ENCODE data around the gene ASIC4.

The ASIC4 gene

DNA sequence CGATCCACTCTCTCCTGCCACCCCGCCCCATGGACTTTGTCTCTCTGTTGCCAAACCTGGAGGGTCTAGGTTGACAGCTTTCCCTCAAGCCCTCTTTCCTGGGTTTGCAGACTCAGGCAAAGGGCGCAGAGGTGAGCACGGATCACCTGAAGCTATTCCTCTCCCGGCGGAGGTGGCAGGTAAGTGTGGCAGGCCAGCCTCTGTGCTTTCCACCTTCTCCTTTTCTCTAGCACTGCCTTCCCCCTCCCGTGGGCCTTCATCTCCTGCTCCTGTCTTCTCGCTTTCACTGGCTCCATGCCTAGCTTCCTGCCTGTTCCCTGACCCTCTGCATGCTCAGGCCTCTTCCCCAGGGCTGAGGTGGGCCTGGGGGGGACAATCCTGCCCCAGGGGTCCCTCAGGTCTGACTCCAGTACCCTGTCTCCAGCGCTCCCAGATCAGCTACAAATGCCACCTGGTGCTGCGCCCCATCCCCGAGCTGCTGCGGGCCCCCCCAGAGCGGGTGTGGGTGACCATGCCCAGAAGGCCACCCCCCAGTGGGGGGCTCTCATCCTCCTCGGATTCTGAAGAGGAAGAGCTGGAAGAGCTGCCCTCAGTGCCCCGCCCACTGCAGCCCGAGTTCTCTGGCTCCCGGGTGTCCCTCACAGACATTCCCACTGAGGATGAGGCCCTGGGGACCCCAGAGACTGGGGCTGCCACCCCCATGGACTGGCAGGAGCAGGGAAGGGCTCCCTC lies 31.4 kb upstream of the ASIC4 start:
- DNase-seq (ENCODE audit: low read depth in 2 of 2): no peak

DNA sequence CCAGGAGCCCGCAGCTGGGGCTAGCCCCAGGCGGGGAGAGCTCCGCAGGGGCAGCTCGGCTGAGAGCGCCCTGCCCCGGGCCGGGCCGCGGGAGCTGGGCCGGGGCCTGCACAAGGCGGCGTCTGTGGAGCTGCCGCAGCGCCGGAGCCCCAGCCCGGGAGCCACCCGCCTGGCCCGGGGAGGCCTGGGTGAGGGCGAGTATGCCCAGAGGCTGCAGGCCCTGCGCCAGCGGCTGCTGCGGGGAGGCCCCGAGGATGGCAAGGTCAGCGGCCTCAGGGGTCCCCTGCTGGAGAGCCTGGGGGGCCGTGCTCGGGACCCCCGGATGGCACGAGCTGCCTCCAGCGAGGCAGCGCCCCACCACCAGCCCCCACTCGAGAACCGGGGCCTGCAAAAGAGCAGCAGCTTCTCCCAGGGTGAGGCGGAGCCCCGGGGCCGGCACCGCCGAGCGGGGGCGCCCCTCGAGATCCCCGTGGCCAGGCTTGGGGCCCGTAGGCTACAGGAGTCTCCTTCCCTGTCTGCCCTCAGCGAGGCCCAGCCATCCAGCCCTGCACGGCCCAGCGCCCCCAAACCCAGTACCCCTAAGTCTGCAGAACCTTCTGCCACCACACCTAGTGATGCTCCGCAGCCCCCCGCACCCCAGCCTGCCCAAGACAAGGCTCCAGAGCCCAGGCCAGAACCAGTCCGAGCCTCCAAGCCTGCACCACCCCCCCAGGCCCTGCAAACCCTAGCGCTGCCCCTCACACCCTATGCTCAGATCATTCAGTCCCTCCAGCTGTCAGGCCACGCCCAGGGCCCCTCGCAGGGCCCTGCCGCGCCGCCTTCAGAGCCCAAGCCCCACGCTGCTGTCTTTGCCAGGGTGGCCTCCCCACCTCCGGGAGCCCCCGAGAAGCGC lies 30.6 kb upstream of the ASIC4 start:
- no peak for DNase-seq (ENCODE audit: low read depth in 2 of 2)

DNA sequence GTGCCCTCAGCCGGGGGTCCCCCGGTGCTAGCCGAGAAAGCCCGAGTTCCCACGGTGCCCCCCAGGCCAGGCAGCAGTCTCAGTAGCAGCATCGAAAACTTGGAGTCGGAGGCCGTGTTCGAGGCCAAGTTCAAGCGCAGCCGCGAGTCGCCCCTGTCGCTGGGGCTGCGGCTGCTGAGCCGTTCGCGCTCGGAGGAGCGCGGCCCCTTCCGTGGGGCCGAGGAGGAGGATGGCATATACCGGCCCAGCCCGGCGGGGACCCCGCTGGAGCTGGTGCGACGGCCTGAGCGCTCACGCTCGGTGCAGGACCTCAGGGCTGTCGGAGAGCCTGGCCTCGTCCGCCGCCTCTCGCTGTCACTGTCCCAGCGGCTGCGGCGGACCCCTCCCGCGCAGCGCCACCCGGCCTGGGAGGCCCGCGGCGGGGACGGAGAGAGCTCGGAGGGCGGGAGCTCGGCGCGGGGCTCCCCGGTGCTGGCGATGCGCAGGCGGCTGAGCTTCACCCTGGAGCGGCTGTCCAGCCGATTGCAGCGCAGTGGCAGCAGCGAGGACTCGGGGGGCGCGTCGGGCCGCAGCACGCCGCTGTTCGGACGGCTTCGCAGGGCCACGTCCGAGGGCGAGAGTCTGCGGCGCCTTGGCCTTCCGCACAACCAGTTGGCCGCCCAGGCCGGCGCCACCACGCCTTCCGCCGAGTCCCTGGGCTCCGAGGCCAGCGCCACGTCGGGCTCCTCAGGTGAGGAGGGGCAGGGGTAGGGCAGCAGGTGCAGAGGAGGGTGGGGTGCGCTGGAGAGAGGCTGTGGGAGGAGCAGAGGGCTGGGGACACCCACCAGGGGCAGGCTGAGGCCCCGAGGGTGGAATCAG lies 29.7 kb upstream of the ASIC4 start:
- DNase-seq (ENCODE audit: low read depth in 2 of 2): no peak

DNA sequence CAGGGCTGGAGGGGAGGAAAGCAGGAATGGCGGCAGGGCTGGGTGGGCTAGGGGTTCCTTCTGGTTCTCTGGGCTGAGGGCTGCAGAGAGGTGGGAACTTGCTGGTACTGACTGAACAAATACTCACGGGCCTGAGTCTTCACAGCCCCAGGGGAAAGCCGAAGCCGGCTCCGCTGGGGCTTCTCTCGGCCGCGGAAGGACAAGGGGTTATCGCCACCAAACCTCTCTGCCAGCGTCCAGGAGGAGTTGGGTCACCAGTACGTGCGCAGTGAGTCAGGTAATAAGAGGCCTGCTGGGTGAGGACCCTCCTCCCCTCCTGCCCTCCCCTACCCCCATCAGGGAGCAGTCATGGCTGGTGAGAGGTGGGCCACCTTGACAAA lies 29.1 kb upstream of the ASIC4 start:
- DNase-seq (ENCODE audit: low read depth in 2 of 2): no peak

DNA sequence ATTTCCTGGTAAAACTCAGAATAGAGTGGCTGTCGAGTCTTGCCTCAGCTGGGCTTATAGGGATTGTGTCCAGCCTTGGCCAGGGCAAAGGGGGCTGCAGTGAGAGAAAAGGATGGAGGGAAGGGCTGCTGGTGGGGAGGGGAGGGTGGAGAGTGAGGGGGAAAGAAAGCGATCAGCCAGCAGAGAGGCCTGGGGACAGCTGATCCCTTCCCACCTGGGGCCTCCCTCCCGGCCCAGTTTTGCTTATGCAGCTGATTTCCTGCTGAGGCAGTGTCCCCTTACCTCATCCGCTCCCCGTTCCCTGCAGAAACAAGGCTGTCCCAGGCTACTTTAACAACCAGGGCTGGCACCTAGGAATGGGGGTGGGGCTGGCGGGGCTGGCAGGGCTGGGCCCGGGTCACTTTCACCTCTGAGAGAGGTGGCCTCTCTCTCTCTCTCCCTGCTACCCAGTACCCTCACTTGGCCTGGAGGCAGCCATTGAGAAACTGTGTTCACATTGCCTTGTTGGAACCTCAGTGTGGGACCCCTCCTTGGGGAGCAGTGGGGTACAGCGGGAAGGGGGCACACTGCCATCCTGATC lies 27.8 kb upstream of the ASIC4 start:
- DNase-seq (ENCODE audit: low read depth in 2 of 2): no peak

DNA sequence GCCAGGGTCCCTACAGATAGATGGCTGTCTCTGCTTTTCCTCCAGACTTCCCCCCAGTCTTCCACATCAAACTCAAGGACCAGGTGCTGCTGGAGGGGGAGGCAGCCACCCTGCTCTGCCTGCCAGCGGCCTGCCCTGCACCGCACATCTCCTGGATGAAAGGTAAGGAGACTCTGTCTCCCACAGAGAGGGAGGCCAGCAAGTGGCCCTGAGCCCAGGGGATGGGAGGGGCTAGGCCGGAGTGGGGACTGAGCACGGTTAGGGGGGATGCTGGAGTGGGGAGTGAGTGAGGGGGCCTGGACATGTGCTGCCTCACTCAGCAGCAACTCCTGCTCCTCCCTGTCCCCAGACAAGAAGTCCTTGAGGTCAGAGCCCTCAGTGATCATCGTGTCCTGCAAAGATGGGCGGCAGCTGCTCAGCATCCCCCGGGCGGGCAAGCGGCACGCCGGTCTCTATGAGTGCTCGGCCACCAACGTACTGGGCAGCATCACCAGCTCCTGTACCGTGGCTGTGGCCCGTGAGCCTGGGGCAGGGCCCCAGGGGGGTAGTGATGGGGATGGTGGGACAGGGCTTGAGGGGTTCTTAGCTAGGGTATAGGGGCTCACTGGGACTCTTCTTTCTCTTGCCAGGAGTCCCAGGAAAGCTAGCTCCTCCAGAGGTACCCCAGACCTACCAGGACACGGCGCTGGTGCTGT lies 26.0 kb upstream of the ASIC4 start:
- no peak for DNase-seq (ENCODE audit: low read depth in 2 of 2)

DNA sequence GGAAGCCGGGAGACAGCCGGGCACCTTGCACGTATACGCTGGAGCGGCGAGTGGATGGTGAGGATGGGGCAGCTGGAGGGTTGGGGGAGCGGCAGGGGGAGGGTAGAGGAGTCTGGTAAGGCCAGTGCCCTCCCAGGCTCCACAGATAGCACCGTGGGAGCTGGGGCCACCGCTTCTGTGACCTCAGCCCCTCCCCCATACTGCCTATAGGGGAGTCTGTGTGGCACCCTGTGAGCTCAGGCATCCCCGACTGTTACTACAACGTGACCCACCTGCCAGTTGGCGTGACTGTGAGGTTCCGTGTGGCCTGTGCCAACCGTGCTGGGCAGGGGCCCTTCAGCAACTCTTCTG lies 25.5 kb upstream of the ASIC4 start:
- no peak for DNase-seq (ENCODE audit: low read depth in 2 of 2)

DNA sequence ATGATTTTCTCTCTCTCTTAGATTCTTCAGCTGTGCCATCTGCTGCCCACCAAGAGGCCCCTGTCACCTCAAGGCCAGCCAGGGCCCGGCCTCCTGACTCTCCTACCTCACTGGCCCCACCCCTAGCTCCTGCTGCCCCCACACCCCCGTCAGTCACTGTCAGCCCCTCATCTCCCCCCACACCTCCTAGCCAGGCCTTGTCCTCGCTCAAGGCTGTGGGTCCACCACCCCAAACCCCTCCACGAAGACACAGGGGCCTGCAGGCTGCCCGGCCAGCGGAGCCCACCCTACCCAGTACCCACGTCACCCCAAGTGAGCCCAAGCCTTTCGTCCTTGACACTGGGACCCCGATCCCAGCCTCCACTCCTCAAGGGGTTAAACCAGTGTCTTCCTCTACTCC lies 25.0 kb upstream of the ASIC4 start:
- DNase-seq (ENCODE audit: low read depth in 2 of 2): no peak

DNA sequence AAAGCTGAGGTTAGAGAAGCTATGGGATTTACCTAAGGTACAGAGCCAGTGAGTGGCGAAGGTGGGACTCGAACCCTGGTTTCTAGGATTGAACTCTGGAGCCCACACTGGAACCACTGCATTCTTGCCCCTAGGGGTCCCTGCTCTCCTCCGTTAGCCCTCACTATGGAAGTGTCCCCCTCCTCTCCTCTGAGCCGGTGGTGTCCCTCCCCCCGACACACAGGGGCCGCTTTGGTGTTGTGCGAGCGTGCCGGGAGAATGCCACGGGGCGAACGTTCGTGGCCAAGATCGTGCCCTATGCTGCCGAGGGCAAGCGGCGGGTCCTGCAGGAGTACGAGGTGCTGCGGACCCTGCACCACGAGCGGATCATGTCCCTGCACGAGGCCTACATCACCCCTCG lies 24.1 kb upstream of the ASIC4 start:
- DNase-seq (ENCODE audit: low read depth in 2 of 2): no peak

DNA sequence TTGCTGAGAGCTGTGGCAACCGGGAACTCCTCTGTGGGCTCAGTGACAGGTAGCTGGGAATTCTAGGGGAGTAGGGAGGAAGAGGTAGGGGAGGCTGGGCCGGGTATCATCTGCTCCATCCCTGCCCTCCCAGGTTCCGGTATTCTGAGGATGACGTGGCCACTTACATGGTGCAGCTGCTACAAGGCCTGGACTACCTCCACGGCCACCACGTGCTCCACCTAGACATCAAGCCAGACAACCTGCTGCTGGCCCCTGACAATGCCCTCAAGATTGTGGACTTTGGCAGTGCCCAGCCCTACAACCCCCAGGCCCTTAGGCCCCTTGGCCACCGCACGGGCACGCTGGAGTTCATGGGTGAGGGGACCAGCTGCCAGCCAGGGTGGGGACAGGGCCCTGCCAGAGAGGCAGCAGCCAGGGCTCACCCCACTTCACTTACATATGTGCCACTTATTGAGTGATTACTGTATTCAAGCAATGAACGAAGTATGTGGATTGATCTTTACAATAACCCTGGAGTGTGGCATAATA lies 23.6 kb upstream of the ASIC4 start:
- no peak for DNase-seq (ENCODE audit: low read depth in 2 of 2)

DNA sequence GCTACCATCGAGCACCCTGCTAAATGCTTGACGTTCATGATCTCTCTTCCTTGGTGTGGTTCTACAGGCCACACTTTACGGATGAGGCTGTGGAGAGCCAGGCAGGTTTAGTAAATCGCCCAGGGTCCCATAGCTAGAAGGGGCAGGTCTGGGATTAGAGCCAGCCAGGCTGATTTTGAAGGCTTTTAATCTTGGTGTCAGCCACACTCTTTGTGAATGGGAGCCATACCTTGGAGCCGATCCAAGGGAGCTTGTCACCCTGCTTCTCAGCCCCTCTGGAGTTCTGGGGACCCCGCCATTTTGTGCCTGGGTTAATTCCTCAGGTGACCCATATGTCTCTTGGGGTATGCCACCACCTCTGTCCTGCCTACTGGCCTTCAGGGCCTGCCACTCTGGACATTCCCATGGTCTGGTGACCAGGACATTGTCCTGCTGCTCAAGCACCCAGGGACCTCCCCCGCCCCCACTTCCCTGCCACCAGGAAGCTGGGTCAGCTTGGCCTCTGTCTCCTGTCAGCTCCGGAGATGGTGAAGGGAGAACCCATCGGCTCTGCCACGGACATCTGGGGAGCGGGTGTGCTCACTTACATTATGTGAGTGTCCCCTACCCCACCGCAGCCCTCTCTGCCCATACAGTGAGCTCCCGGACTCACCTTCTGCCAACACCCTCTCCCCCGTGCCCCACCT lies 22.9 kb upstream of the ASIC4 start:
- DNase-seq (ENCODE audit: low read depth in 2 of 2): no peak

DNA sequence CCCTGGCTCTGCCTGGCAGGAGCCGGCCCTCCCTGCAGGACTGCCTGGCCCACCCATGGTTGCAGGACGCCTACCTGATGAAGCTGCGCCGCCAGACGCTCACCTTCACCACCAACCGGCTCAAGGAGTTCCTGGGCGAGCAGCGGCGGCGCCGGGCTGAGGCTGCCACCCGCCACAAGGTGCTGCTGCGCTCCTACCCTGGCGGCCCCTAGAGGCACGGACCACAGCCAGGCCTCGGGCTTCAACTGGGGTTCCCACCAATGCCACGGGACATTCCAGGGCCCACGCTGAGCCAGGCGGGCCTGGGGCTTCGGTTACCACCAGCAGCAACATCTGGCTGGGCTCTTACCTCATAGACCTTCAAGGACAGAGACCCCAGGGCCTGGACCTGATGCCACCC lies 21.7 kb upstream of the ASIC4 start:
- DNase-seq (ENCODE audit: low read depth in 2 of 2): no peak

DNA sequence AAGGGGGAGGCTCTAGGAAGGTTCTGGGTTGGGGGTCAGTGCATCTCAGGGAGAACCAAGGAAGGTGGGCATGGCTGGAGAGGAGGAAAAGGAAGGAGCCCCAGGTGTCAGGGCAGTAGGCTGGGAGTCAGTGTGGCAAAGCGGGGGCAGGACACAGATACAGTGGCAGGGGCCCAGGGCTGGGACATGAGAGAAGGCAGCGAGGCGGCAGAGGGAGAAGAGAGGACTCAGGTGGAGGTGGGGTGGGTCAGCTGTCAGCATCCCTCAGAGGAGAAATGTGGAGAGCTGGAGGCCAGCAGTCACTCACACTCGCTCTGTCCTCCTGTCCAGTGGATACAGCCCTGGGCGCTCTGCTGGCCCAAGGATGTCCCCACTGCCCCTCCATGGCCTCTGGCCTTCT lies 21.2 kb upstream of the ASIC4 start:
- no peak for DNase-seq (ENCODE audit: low read depth in 2 of 2)

DNA sequence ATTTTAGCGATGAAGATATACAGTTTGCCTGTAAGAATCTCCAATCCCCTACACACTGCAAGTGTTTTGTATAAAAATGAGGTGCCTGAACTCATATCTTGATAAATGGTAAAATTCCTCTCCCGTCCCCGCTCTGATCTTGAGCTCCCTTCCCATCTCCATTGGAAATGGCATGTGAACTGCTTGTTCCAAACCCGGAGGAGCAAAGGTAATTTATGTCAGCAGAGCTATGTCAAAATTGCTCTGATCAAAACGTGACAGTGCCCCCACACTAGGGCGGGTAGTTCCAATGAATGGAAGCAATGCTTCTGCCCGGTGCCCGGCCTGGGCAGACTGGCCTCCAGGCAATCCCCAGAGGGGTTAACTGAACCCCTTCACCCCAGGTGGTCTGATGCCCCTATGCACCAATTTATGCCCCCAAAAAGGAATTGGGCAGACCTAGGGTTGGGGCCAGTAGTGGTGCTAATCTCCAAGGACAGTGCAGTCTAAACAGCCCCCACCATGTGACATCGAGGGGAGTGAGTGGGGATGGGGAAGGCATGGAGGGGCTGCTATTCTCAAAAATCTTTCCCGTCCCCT lies 19.2 kb upstream of the ASIC4 start:
- no peak for DNase-seq (ENCODE audit: low read depth in 2 of 2)

DNA sequence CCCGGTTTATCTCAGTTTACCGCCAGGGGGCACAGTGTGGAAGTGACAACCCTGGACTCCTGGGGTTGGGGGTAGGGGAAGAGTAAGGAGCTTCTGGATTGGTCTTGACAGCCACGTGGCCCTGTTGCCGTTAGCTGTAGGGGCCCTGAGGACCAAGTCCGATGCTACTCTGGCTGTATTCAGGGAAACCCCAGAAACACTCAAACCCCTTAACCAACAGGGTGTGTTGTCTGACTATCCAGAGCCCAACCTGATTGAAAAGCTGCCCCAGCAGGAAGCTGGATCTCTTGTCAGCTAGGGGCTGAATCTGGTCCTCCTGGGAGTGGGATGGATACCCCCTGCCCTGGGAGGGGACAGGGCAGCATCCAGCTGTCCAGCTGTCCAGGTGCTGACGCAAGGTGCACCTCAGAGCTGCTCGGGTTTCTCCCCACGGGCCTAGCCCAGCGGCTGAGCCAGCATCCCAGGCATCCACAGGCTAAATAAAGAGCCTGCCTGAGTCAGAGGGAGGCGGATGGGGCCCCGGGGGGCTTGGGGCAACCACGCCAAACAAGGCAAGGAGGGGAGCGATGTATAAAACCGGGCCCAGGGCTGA lies 18.7 kb upstream of the ASIC4 start:
- DNase-seq (ENCODE audit: low read depth in 2 of 2): peak in 1 of 2 experiments; percentile 55

DNA sequence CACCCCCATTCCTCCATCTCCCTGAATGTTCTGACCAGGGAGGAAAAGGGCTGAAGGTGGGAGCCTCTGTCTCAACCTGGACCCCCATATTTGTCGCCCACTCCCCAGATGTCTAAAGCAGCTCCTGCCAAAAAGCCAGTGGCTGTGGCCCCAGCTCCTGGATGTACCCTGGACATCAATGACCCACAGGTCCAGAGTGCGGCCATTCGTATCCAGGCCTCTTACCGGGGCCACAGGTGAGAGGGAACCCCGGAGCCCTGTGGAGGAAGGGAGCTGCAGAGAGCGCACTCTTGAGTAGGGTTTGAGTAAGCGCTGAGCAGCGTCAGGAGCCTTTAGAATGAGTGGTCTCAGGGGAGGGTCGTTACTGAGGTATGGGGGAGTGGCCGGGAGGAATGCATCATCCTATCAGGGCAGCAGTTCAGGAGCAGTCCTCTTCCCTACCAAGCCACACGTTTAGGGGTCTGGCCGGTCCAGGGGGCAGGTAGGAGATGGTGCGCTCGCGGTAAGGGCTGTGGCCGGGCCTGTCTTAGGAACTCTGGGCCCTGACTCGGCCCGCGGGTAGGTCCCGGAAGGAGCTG lies 17.9 kb upstream of the ASIC4 start:
- DNase-seq (ENCODE audit: low read depth in 2 of 2): no peak

DNA sequence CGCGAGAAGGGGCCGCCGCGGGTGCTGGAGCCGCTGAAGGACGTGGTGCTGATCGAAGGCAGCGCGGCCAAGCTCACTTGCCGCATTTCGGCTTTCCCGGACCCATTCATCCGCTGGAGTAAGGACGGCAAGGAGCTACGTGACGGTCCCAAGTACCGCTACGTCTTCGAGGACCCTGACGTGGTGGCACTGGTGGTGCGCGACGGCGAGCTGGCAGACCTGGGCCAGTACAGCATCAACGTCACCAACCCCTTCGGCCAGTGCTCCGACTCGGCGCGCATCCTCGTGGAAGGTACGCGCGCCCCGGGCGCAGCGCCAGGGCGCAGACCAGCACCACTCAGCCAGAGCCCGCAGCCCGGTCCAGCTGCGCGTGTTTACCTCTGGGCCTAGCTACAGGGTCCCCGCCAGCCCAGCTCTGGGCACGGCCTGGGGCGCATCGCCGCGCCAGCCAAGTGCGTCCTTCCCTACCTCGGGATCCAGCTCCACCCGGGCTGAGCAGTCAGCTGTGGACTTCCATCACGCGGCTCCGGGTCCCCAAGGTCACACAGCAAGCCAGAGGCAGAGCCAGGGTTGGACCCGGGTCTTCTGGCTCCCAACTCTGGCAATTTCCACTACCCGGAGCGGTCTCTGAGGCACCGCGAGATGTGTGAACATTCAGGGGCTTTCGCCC lies 17.3 kb upstream of the ASIC4 start:
- DNase-seq (ENCODE audit: low read depth in 2 of 2): no peak

DNA sequence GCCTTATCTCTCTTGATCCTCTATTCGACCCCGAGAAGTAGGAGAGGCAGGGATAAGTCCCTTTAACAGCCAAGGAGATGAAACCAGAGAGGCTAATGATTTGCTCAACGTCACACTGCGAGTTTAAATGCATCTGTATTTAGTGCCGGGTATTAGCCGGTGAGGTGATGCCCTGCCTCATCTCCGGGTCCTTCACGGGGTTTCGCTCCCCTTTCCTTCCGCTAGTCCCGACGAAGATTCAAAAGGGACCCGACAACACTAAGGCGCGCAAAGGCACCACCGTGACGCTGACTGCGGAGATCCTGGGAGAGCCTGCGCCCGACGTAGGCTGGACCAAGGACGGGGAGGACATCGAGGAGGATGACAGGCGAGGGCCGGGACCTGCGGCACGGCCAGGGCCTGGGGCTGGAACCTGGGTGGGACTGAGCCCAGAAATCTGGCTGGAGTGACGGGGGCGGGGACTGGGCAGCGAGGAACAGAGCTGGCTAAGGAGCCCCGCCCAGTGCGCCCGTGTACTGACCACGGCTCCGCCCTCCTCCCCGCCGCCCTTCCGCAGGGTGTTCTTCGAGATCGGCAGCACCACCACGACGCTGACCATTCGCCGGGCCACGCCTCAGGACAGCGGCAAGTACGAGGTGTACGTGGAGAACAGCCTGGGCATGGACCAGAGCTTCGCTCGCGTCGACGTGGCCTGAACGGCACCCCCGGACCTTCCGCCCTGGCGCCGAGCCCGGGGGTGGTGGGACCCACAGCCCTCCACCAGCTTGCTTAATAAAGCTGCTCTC lies 16.6 kb upstream of the ASIC4 start:
- no peak for DNase-seq (ENCODE audit: low read depth in 2 of 2)
